ENCODE measurements around the gene LPAR5.

The LPAR5 gene

GRCh38 chr12:6635856-6636531 is at the start of gene LPAR5:
TSS of gene LPAR5 (minus strand) at chr12:6635959. CDS start at chr12:6621248, 14,711 bp downstream.
- no peak for DNase-seq

- DNase-seq, result no peak
Measured at GRCh38 chr12:6684609-6685008, 48.9 kb upstream of the LPAR5 start.

GRCh38 chr12:6676962-6677361 is 41.2 kb upstream of the LPAR5 start:
- DNase-seq, result no peak

- no peak for DNase-seq
Measured at GRCh38 chr12:6672143-6672542, 36.4 kb upstream of the LPAR5 start.

DNA sequence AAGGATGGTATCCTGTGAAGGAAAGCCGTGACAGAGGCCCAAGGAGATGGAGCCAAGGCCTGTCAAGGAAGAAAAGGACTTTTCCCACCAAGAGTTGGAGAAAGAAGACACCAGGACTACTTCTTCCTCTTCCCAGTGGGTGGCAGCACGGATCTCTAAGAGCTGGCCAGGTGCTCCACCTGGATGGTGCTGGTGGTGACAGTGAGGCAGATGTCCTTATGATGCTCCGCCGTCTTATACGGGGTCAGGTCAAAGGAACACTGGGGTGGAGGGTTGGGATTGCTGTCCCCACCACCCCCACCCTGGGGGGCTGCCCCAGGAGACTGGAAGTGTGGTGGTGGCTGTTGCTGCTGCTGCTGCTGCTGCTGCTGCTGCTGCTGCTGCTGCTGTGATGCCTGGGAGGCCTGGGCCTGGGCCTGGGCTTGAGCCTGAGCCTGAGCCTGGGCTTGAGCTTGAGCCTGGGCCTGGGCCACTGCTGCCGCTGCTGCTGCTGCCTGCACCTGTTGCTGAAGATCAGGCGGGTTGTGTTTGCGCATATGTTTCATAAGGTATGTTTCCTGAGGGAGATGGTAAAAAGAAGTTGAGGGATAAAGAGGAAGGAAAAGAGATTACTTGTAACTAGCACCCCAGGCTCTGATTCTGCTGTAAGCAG is 31.9 kb upstream of the LPAR5 start:
- no peak for DNase-seq

GRCh38 chr12:6666211-6666610 is 30.5 kb upstream of the LPAR5 start:
- no peak for DNase-seq

DNA sequence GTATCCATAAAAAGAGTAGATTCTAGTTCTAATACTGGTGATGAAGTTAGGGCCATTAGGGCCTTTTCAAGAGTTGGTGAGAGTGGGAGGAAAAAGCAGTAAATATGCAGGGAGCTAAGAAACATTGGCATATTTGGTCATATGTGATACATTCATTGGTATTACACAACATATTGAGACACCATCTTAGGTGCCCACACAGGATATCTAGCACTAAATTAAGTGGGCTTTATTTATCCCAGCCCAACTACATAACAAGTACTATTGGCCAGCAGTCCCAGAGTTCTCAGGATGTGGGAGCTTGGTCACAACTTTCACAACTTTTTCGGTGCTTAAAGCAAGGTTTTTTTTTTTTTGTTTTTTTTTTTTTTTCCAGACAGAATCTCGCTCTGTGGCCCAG is 29.1 kb upstream of the LPAR5 start:
- no peak for DNase-seq

DNA sequence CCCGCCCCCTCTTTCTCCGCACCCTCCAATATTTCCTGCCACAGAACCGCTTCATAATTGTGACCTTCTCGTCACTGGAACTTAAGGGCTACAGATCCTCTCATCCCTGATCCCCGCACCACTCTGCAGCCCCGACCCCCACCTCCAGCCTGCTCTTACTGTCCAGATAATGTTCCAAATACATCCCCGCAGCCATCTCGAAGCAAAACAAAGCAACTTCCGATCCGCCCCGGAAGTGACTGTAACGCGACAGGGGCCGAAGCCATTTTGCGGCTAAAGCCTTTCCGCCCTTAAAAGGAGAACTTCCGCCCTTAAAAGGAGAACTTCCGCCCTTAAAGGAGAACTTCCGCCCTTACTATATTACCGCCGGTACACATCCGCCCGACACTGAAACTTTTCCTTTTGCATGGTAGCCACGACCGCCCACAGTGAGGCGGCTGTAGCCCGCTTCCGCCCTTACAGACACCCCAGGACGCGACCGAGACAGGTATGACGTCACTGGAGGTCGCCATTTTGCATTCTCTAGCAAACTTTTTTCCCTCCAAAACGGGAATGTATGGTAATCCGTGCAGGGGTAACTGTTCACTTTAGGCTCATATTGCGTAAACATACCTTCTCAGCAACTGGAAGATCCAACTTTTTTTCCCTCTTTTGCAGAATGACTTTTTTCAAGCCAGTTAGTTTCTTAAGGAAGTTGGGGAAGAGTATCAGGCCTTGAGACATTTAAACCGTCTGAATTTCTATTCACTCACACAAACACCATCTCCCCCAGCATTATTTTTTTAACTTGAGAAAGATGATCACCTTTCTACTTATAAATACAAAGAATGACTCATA is 27.4 kb upstream of the LPAR5 start, which contains the start of gene ING4:
Gene ING4, minus strand, starts transcription at position 214 of the 837 bp plus-strand sequence. Its CDS starts 18 bp downstream, at position 196.
- DNase-seq, result peak; percentile 90

DNA sequence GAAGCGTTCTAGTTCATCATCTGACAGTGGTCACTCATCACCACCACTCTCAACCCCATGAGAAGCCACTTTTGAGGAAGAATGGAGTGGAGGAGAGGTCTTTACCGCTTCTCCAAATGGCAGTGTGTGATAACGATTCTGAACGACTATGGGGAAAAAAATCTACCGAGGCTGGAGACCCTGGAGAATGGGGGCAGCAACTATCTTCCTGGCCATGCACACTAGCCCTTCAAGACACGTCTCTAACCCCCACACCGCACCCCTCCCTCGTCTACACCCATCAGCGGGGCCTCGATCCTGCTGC is 26.8 kb upstream of the LPAR5 start:
- no peak for DNase-seq

DNA sequence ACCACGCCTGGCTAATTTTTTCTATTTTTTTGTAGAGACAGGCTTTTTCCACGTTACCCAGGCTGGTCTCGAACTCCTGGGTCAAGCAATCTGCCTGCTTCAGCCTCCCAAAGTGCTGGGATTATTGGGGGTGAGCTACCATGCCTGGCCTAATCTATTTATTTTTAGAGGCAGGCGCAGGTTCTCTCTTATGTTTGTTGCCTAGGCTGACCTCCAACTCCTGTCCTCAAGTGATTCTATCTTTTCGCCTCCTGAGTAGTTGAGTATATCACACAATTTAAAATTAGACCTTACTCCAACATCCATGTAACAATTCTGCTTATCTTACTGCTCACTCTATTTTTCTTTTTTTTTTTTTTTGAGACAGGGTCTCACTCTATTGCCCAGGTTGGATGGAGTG is 18.2 kb upstream of the LPAR5 start:
- no peak for DNase-seq

GRCh38 chr12:6653342-6653741 is 17.6 kb upstream of the LPAR5 start:
- no peak for DNase-seq

DNA sequence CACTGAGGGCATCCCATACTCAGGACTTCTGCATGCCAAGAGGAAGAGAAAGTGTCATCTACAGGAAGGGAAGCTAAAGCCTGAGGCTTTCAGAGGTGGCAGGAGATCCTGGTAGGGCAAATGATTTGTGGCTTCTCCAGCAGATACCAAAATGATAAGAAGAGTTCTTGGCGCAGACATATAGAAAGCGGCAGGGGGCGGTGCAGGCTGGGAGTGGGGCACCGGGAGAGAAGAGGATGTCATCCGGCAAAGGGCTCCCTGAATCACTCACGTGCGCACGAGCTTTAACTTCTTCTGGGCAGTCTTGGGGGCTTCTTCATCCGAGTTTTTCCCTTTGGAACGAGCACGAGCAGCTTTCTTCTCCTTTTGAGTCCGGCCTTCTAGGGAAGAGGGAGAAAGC is 16.6 kb upstream of the LPAR5 start:
- no peak for DNase-seq

DNA sequence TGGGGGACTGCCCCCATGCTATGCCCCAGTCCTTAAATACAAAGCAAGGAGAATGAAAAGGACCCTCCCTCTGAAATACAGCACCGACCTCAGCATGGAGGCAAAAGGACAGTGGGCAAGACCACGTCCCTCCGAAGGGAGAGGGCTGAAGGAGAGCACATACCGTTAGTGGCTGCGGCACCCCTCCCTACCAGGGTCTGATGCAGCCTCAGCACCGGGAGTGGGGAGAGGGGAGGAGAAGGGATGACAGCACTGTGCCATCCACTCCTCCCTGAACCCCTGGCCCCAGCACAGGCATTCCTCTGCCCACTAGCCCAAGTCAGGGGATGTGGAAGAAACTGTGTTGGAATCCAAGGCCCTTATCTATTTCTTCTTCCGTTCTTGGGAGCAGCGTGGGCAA is 15.1 kb upstream of the LPAR5 start:
- DNase-seq, result no peak

GRCh38 chr12:6647083-6647604 is 11.4 kb upstream of the LPAR5 start, which contains the start of gene ACRBP:
TSS of gene ACRBP (minus strand) at chr12:6647432. CDS start at chr12:6647366, 66 bp downstream.
- DNase-seq, result peak; percentile 54

GRCh38 chr12:6646276-6647082 is 10.7 kb upstream of the LPAR5 start:
- DNase-seq, result no peak

DNA sequence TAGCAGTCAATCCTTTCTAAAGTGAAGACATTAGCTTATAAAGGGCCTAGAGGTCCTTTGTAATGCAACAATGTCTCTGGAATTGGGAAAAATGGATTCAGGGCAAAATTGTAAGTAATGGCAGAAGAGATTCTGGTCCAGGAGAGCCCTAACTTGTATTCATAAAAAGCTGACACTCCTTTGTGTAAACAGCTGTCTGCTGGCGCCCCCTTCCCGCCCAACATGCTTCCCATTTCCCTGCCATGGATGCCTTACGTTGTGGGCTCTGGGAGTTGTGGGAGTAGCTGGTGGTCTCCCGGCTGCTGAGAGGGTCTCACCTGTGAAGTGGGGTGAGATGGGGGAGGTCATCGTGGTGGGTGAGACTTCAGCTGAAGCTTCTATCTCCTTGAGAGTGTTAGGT is 9.1 kb upstream of the LPAR5 start:
- no peak for DNase-seq

GRCh38 chr12:6644257-6644596 is 8.5 kb upstream of the LPAR5 start:
- DNase-seq, result no peak

DNA sequence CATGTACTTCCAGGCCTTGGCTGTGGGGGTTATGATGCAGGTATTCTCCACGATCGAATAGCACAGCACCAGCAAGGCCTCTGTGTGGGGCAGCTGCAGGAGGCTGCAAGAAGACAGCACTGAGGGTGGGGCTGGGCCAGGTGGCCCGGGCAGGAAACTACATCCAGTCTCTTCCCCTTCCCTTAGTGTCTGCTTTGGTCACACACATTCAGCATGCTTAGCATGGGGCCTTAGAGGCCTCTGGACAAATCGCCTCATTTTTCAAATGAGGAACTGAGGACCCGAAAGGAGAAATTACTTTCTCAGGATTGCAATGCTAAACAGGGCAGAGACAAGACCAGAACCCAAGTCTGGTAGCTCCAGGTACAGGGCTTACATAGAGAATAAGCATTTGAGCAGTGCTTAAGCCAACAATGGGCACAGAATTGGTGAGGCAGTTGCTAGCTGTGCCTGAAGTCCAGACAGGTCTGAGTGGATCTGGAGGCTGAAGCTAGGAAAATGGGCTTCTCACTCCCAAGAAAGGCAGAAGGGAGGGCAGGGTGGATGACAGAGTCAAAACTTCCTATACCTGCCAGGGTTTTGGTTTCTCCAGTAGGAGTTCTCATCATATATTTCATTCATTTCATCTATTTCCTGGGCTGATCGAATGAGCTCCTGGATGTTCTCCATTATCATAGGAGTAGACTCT is 8.0 kb upstream of the LPAR5 start:
- DNase-seq, result no peak

GRCh38 chr12:6641131-6641530 is 5.4 kb upstream of the LPAR5 start:
- no peak for DNase-seq

GRCh38 chr12:6640497-6640896 is 4.7 kb upstream of the LPAR5 start:
- DNase-seq, result no peak

GRCh38 chr12:6639151-6639801 is 3.5 kb upstream of the LPAR5 start:
- DNase-seq, result no peak

DNA sequence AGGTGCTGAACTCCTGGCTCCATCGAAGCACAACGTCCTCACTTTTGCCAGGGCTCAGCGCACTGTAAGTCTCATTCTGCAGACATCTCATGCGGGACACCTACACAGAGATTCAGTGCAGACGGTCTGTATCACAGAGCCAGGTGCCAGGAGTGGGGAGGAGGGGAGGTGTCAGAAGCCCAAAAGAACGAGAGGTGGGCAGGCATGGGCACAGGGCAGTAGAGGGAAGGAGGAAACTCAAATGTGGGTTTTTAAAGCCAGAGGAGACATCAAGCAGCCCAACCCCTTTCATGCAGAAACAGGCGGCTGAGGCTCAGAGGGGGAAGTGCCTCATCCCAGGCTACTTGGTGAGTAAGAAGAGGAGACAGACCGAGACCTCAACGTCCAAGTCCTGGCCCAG is 2.5 kb upstream of the LPAR5 start:
- DNase-seq, result no peak

Data from activated CD4-positive, CD25-positive, alpha-beta regulatory T cell treated with anti-CD3 and anti-CD28 coated beads, Interleukin-2, amount 50 U/mL, for 72 hours (primary cell).